Spleen (tissue), 11 donors: Measurements from ENCODE around the gene PKN3. TPM values are rescaled to one million over a fixed set of nuclear protein-coding genes. Genes with fewer than 3 reads are reported as not detected.

Experiments
- DNase-seq: peaks from one replicate; pipeline ENCODE4 v3.0.0-alpha.2; 2020
- H3K27ac ChIP-seq, 8 donors: fragments of 200-600 bp; sonication (generic) in 7 of 8; 1 replicate in 4 of 8; 2 replicates in 4 of 8; pipeline versions ENCODE4 v1.5.0 to v1.8.0; 2016 to 2021; ENCODE audit warnings: inconsistent platforms in 4 of 8, mild to moderate bottlenecking in 4 of 8, moderate library complexity in 1 of 8
- H3K27me3 ChIP-seq, 7 donors: fragments of 200-600 bp; sonication (generic) in 6 of 7; replicated peaks in 1 of 7; 1 replicate in 4 of 7; 2 replicates in 3 of 7; pipeline versions ENCODE4 v1.5.0 to v1.8.0; 2016 to 2021; ENCODE audit warnings: inconsistent platforms in 3 of 7, mild to moderate bottlenecking in 1 of 7
- H3K36me3 ChIP-seq, 6 donors: fragments of 200-600 bp; sonication (generic) in 5 of 6; 1 replicate in 4 of 6; 2 replicates in 2 of 6; pipeline versions ENCODE4 v1.5.0 to v1.8.0; 2016 to 2021; ENCODE audit warnings: inconsistent platforms in 2 of 6
- H3K4me1 ChIP-seq, 6 donors: fragments of 200-600 bp; sonication (generic) in 5 of 6; 1 replicate in 3 of 6; 2 replicates in 3 of 6; pipeline versions ENCODE4 v1.5.0 to v1.8.0; 2016 to 2021; ENCODE audit warnings: inconsistent platforms in 3 of 6
- H3K4me3 ChIP-seq, 8 donors: fragments of 200-600 bp; sonication (generic) in 7 of 8; 1 replicate in 4 of 8; 2 replicates in 4 of 8; pipeline versions ENCODE4 v1.5.0 to v1.8.0; 2016 to 2021; ENCODE audit warnings: inconsistent platforms in 4 of 8, mild to moderate bottlenecking in 4 of 8, moderate library complexity in 2 of 8
- H3K9me3 ChIP-seq, 8 donors: fragments of 200-600 bp; sonication (generic) in 7 of 8; 1 replicate in 4 of 8; 2 replicates in 4 of 8; pipeline versions ENCODE4 v1.5.0 to v1.8.0; 2016 to 2021; ENCODE audit warnings: inconsistent platforms in 4 of 8
- CTCF ChIP-seq, 11 experiments: fragments of 200-600 bp in 7 of 11; fragments of 450-650 bp in 4 of 11; sonication (generic) in 4 of 11; IDR thresholded peaks in 8 of 11; conservative IDR thresholded peaks in 3 of 11; 1 replicate in 7 of 11; 2 replicates in 4 of 11; pipeline versions ENCODE4 v1.4.0 to v1.8.0; 2016 to 2021; ENCODE audit warnings: antibody characterized with exemption in 11 of 11, inconsistent platforms in 4 of 11, mild to moderate bottlenecking in 1 of 11
- POLR2A ChIP-seq, 3 donors: fragments of 450-650 bp; IDR thresholded peaks; one replicate each; pipeline ENCODE4 v1.5.1; 2017; ENCODE audit warnings: antibody characterized with exemption in 3 of 3, mild to moderate bottlenecking in 1 of 3
- POLR2AphosphoS5 ChIP-seq, 3 donors: sonication (generic); formaldehyde crosslinking; IDR thresholded peaks; one replicate each; pipeline ENCODE4 v1.5.1; 2017; ENCODE audit warnings: antibody characterized with exemption in 3 of 3
- WGBS, 5 donors: extraction: QIAGEN DNeasy Blood & Tissue Kit in 3 of 5; methylation state at CpG; one replicate each; pipeline versions ENCODE4 v1.1.5 to v1.1.7; 2013 to 2018; 5-methylcytosine and 5-hydroxymethylcytosine counted together
- intact Hi-C: fragments of 100-400 bp; cut with DNase I; formaldehyde crosslinking; loops from one replicate; pipeline ENCODE4 v1.15.0; 2023; ENCODE audit warnings: low total_unique reads
- polyA plus RNA-seq, 3 donors: library from polyadenylated mRNA; stranded (reverse); fragments of 200-250 nt; gene quantifications; one replicate each; pipeline ENCODE4 v1.2.1, GENCODE V29; 2013
- total RNA-seq, 7 donors: library from RNA; depleted of rRNA in 3 of 7; stranded (reverse); fragments of >200 nt in 3 of 7; fragmentation: NEBNext Ultra II Directional in 4 of 7; extraction: Animal tissue kit (Norgen Biotek cat#: 25700) in 4 of 7; gene quantifications; one replicate each; pipeline versions ENCODE4 v1.1.0 to v1.2.1, GENCODE V29; 2016 to 2021
- donor health status: healthy with polysubstance abuse.
- donor health status: DM: no; HTN: no; CAD: no; lungs with moderate emphysema.
- donor health status: DM: no; HTN: no; CAD: no.
- donor health status: Bipolar disorder and iron deficiency.
- donor health status: healthy.
- donor health status: DM: no; HTN: no; CAD: no.
- donor health status: DM: yes; HTN: yes; CAD: no.

The PKN3 gene
- total and polyA plus RNA-seq, 10 donors, result 4.1 to 18.5 (median 9.8) TPM

GRCh38 chr9:128703616-128704355 is 1.5 kb downstream of the PKN3 start:
- H3K4me3 ChIP-seq, result peak overlapping the region in 6 of 8 donors; percentile 54 to 94 (median 78)
- H3K9me3 ChIP-seq, result no peaks in the 10 kb centered on the region
- intact Hi-C loops, result no loop called here
- peaks cover 3 to 34% (median 22%) of the 10 kb centered on the region in 6 donors for H3K4me1 ChIP-seq
- DNase-seq, result peak; percentile 76
- H3K27me3 ChIP-seq, result peaks cover 0 to 5% (median 0%) of the 10 kb centered on the region in 7 donors
- H3K36me3 ChIP-seq, result peaks cover 0 to 27% (median 0%) of the 10 kb centered on the region in 6 donors
- TF ChIP-seq POLR2A (IDR thresholded peaks at IDR 0.05), result no peak
- TF ChIP-seq POLR2AphosphoS5 (IDR thresholded peaks at IDR 0.05), result peak in 2 of 3 donors; percentile 35 to 55
- TF ChIP-seq CTCF (IDR thresholded peaks at IDR 0.05 in 8 of 11, conservative IDR thresholded peaks at IDR 0.05 in 3 of 11), result no peak
- peak overlapping the region; percentile 55 to 87 (median 80) for H3K27ac ChIP-seq
- WGBS, 5 donors, result 52 to 72% (median 65%) methylated on average over 28 to 31 of the region's 31 CpGs

GRCh38 chr9:128704356-128704670 is 2.0 kb downstream of the PKN3 start:
- intact Hi-C loops, result no loop called here
- 74 to 98% (median 84%) methylated on average over 1 to 5 of the region's 5 CpGs for WGBS, 5 donors
- Histone ChIP-seq H3K9me3 (no peaks in the 10 kb centered on the region), H3K4me1 (peaks cover 3 to 34% (median 22%) of the 10 kb centered on the region in 6 donors), H3K27ac (peak overlapping the region in 6 of 8 donors; percentile 55 to 87 (median 82)), H3K4me3 (peak overlapping the region in 2 of 8 donors; percentile 82 to 94), H3K27me3 (peaks cover 0 to 5% (median 0%) of the 10 kb centered on the region in 7 donors), H3K36me3 (peaks cover 0 to 27% (median 0%) of the 10 kb centered on the region in 6 donors)
- no peak for DNase-seq
- TF ChIP-seq POLR2A (IDR thresholded peaks at IDR 0.05) (no peak), POLR2AphosphoS5 (IDR thresholded peaks at IDR 0.05) (no peak), CTCF (IDR thresholded peaks at IDR 0.05 in 8 of 11, conservative IDR thresholded peaks at IDR 0.05 in 3 of 11) (no peak)

GRCh38 chr9:128705051-128705965 is 3.0 kb downstream of the PKN3 start:
- Histone ChIP-seq H3K4me3 (no peak overlapping the region), H3K27me3 (peaks cover 0 to 5% (median 0%) of the 10 kb centered on the region in 7 donors), H3K9me3 (no peaks in the 10 kb centered on the region), H3K27ac (peak overlapping the region in 1 of 8 donors; percentile 87), H3K36me3 (peaks cover 0 to 31% (median 0%) of the 10 kb centered on the region in 6 donors), H3K4me1 (peaks cover 3 to 34% (median 22%) of the 10 kb centered on the region in 6 donors)
- WGBS, 5 donors, result 84 to 92% (median 89%) methylated on average over 19 to 36 of the region's 36 CpGs
- peak; percentile 63 for DNase-seq
- TF ChIP-seq POLR2AphosphoS5 (IDR thresholded peaks at IDR 0.05), result no peak
- TF ChIP-seq CTCF (IDR thresholded peaks at IDR 0.05 in 8 of 11, conservative IDR thresholded peaks at IDR 0.05 in 3 of 11), result no peak
- intact Hi-C loops, result no loop called here
